HG02973 (cell line): ENCODE data around the gene SNRPN.
"Not testable (repeated sequence)": the region's sequence is repeated elsewhere in the genome, so short reads cannot be mapped to it uniquely, and the experiment has no call there.

Source experiments
- ATAC-seq: cut with Tn5 transposase; IDR thresholded peaks from one replicate; pipeline ENCODE4 v1.9.1; 2021; ENCODE audit warnings: moderate library complexity; ENCODE audit not compliant: unreplicated experiment

The SNRPN gene

DNA sequence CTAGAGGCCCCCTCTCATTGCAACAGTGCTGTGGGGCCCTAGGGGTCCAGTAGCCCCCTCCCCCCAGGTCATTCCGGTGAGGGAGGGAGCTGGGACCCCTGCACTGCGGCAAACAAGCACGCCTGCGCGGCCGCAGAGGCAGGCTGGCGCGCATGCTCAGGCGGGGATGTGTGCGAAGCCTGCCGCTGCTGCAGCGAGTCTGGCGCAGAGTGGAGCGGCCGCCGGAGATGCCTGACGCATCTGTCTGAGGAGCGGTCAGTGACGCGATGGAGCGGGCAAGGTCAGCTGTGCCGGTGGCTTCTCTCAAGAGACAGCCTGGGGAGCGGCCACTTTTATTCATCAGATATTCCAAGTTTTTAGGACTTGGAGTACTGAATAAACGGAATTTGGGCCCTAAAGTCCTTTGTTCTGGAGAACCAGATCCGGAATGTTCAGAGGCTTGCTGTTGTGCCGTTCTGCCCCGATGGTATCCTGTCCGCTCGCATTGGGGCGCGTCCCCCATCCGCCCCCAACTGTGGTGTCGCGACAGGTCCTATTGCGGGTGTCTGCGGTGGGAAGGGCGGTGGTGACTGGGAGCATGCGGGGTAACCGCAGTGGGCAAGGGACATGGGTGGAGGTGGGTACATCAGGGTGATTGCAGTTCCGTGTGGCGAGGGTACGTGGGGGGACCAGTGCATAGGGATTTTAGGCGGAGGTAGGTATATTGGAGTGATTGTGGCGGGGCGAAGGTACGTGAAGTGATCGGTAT lies at the start of gene SNRPN, which contains the start of gene SNURF:
Gene SNRPN (plus strand): TSS at position 205 of the 748 bp plus-strand sequence. CDS start 19,467 bp downstream, outside the sequence.
Gene SNURF (plus strand): TSS at position 205 of the 748 bp plus-strand sequence. CDS start 62 bp downstream, at position 267.
- ATAC-seq, result peak; percentile 42

DNA sequence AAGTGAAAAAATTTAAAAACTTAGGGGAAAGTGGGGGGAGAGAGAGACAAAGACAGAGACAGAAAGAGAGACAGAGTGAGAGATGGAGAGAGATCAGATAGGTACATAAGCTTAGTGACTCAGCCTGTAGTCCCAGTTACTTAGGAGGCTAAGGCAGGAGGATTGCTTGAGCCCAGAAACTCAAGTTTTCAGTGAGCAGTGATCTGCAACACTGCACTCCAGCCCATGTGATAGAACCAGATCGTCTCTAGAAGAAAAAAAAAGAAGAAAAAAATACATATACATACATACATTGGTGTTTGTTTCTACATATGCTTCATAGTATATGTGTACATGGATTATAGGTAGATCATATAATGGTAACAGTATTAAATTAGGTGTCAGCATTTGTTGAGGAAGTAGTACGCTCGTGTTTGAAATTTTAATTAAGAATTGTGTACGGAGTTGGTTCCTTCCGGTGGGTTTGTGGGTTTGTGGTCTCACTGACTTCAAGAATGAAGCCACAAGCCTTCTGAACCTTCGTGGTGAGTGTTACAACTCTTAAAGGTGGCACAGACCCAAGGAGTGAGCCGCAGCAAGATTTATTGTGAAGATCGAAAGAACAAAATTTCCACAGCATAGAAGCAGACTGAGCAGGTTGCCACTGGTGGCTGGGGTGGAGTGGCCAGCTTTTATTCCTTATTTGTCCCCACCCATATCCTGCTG lies 38.3 kb upstream of the SNRPN start:
- ATAC-seq, result no peak

GRCh38 chr15:24917431-24917830 lies 37.4 kb upstream of the SNRPN start:
- no peak for ATAC-seq

DNA sequence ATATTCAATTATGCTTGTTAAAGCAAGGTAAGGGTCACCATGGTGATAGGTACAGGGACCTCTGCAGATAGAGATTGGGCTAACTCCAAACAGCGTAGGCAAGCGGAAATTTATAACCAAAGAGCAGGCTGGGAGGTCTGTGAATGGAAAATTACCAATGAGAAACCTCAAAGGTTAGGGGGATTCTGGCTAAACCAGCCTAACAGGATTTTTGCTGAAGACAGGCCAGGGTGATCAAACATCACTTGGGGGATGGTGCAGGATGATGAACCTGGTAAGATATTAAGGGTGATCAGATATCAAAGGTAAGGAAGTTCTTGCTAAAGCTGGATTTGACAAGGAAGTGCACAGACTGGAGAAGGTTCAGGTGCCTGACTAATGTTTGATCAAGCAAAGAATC lies 35.3 kb upstream of the SNRPN start:
- no peak for ATAC-seq

GRCh38 chr15:24922781-24923180 lies 32.0 kb upstream of the SNRPN start:
- ATAC-seq, result not testable (repeated sequence)

DNA sequence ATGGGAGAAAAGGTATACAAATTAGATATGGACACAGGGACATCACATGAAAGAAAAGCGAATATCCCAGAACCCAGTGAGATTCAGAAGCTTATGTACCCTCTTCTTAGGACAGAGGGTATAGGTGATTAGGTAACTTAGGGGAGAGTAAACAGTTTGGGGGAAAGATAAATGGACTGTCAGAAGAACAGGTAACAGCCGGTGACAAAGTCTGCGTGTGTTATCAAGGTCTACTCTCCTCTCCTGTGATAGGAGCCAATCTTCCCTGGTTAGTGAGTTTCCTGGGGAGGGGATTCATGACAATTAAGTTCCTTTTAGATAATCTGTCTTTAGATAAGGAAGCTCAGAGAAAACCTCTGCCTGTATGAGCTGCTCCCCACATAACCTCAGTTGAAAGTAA lies 30.6 kb upstream of the SNRPN start:
- ATAC-seq, result no peak

DNA sequence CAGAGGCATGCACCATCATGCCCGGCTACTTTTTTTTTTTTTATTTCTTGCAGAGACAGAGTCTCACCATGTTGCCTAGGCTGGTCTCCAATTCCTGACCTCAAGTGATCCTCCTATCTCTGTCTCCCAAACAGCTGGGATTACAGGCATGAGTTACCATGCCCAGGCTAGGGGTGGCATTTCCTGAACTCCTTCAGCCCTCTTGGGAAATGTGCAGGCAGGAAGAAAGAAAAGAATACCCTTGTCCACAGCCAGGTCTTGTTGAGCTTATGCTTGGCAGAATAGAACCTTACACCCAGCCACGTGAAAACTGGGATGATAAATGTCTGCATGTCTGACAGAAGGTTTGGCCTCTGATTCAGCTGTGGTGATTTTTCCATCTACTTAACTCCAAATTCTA lies 30.2 kb upstream of the SNRPN start:
- ATAC-seq, result no peak

DNA sequence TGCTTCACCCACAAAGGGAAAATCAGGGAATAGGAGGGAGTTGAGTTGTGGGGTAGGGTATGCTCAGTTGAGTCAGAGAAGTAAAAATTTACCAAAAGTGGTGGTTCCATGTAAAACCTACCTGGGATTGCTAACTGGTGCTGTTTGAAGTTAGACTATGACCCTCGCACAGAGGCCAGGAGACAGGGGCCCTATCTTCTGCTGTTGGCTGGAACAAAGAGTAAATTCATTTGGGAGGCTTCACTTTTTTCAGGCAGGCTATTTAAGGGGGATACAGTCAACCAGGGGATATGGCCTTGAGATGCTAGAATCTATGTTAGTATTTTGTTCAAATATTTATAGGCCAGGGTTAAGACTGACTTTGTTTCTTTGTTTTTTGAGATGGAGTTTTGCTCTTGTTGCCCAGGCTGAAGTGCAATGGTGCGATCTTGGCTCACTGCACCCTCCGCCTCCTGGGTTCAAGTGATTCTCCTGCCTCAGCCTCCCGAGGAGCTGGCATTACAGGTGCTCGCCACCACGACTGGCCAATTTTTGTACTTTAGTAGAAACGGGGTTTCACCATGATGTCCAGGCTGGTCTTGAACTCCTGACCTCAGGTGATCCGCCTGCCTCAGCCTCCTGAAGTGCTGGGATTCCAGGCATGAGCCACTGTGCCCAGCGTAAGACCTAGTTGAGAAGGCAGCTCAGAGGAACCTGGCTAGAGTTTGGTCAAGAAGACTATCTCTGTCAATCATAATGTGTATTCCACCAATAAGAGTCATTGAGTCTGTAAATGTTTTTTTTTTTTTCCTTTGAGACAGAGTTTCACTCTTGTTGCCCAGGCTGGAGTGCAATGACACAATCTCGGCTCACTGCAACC lies 22.7 kb upstream of the SNRPN start:
- ATAC-seq, result not testable (repeated sequence)

DNA sequence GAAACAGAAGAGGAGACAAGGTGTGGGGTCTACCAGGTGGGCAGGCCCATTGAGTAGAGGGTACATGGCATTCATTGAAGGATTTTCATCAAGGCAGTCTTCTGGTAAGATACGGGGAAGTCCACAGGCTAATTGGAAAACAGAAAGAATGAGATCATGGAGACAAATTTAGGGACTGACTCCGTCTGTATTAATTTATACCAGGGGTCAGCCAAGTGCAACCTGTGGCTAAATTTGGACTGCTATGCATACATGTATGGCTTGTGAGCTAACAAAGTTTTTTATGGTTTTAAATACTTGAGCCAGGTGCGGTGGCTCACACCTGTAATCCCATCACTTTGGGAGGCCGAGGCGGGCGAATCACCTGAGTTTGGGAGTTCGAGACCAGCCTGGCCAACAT lies 21.1 kb upstream of the SNRPN start:
- ATAC-seq, result no peak

GRCh38 chr15:24938224-24938623 lies 16.6 kb upstream of the SNRPN start:
- ATAC-seq, result not testable (repeated sequence)

GRCh38 chr15:24940236-24940635 lies 14.6 kb upstream of the SNRPN start:
- ATAC-seq, result no peak

- no peak for ATAC-seq
Observed at GRCh38 chr15:24943361-24943760, 11.4 kb upstream of the SNRPN start.

- no peak for ATAC-seq
Observed at GRCh38 chr15:24944954-24945353, 9.8 kb upstream of the SNRPN start.

GRCh38 chr15:24945711-24946110 lies 9.1 kb upstream of the SNRPN start:
- ATAC-seq, result no peak

- ATAC-seq, result no peak
Observed at GRCh38 chr15:24948495-24948894, 6.3 kb upstream of the SNRPN start.

- ATAC-seq, result no peak
Observed at GRCh38 chr15:24955531-24955921, 739 bp downstream of the SNRPN start.

DNA sequence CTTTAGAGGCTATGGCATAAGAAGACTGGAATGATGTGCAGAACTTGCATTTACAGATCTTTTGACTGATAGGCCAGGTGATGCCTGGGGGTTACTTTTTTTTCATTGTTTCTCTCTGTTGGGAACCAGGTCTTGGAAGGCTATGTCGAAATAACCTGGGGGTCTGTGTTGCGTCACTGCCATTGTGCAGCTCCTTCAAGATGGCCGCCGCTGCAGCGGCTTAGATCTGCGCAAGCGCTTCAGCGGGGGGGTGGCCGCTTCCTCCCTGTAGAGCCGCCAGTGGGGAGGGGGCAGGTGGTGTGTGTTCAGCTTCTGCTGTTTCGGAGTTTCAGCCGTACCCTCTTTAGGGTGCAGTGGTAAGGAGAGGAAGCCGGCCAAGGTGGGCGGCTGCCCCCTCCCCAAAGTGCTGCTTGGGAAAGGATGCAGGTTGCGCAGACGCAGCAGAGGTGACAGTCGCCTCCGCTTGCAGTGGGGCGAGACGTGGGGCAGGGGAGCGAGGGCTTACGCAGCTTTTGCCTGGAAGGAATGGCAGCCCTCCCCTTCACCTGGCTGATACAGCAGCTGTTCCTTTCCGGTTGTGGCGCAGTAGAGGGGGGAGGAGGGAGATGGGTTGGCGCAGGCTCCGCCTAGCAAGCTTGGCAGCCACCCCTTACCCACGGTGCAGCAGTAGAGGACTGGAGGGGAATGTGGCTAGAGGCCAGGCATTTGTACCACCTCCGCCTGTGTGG lies 1.5 kb downstream of the SNRPN start:
- ATAC-seq, result peak; percentile 54

DNA sequence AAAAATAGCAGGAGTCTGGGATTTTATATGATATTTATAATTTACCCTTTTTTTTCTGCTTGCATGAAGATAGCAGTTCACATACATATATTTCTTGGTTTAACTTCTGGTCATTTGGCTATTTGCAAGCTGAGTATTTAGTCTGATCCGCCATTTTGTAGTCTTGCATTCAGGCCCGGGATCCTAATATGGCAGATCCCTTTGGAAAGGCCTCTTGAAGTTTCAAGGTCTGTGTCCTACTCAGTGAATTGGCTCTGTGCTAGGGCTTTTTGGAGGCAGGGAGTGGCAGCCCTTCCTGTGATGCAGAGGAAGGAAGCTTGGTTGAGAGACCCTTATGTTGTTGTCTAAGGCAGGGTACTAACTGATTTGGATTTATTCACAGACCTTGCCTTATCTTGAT lies 2.9 kb downstream of the SNRPN start:
- no peak for ATAC-seq

- no peak for ATAC-seq
Observed at GRCh38 chr15:24961967-24962366, 7.2 kb downstream of the SNRPN start.

DNA sequence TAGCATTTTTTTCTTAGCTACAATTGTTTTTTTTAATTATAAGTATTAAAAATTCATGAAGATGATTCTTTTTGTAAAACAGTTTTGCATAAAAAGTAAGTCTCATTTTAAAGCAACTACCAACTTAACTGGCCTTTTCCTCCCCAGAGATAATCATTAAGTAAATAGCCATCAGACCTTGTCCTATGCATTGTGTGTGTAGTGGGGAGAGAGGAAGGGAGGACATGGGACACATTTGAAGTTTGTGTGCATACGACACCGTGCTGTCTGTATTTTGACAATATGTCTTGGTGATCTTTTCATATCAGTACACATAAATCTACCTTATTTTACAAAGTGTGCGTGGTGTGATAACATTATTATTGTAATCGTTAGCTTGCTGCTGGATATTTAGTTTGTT lies 8.1 kb downstream of the SNRPN start:
- ATAC-seq, result no peak
